ENCODE data around the gene FGGY.

Gene FGGY

DNA sequence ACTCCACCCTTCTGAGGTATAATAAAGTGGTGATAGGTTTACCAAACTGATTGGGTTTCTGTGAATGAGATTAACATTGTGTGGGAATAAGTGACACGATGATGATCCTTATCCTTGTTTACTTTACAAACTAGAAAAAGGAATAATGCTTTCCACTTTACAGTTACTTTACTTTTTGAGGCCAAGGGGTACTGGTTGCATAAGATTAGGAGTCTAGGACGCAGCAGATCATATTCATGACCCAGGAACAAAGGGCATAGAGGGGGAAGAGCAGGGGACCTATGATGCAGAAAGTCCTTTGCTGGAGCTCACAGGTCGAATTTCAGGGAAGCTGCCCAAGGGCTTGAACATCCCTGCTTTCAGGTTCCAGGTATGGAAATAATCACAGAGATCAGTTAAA is 20.4 kb downstream of the FGGY start:
- TF ChIP-seq, protein P1, sequence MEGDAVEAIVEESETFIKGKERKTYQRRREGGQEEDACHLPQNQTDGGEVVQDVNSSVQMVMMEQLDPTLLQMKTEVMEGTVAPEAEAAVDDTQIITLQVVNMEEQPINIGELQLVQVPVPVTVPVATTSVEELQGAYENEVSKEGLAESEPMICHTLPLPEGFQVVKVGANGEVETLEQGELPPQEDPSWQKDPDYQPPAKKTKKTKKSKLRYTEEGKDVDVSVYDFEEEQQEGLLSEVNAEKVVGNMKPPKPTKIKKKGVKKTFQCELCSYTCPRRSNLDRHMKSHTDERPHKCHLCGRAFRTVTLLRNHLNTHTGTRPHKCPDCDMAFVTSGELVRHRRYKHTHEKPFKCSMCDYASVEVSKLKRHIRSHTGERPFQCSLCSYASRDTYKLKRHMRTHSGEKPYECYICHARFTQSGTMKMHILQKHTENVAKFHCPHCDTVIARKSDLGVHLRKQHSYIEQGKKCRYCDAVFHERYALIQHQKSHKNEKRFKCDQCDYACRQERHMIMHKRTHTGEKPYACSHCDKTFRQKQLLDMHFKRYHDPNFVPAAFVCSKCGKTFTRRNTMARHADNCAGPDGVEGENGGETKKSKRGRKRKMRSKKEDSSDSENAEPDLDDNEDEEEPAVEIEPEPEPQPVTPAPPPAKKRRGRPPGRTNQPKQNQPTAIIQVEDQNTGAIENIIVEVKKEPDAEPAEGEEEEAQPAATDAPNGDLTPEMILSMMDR (IDR thresholded peaks at IDR 0.05; ENCODE audit: insufficient read depth, low read length, missing control alignments), result no peak
- no peak for DNase-seq (ENCODE audit: low read depth, low spot score)
- ChIA-PET CTCF (interaction anchor here (1.4 to 1.8 kb wide), 2 partner anchors 9 to 382 kb away, joined by 4 to 5 read pairs; no protein-coding TSS in a partner anchor), POLR2A (no interaction called here)
- no peak overlapping the region for H3K4me3 ChIP-seq (ENCODE audit: low read depth, low read length)

DNA sequence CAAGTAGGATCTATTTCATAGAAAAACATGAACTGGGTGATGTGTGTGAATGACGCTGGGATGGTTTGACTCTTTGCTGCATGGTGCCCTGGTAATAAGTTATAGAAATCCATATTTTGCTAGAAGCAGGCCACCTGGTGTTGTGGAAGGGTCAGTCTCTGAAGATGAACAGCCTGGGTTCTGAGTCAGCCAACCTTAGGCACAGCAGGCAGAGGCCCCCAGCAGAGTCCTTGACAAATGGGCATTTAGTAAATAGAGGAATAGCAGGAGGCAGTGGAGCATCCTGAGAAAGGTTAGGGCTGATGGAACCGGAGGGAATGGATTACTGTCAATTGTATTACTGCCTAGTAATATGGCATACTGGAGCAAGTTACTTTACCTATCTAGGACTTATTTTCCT is 20.9 kb downstream of the FGGY start:
- TF ChIP-seq, protein P1 (IDR thresholded peaks at IDR 0.05; ENCODE audit: insufficient read depth, low read length, missing control alignments), result no peak
- no peak overlapping the region for H3K4me3 ChIP-seq (ENCODE audit: low read depth, low read length)
- POLR2A ChIA-PET, result no interaction called here
- CTCF ChIA-PET, result interaction anchor here (1.8 kb wide), 1 partner anchor 9 kb away, joined by 5 read pairs; no protein-coding TSS in a partner anchor
- DNase-seq (ENCODE audit: low read depth, low spot score), result no peak

DNA sequence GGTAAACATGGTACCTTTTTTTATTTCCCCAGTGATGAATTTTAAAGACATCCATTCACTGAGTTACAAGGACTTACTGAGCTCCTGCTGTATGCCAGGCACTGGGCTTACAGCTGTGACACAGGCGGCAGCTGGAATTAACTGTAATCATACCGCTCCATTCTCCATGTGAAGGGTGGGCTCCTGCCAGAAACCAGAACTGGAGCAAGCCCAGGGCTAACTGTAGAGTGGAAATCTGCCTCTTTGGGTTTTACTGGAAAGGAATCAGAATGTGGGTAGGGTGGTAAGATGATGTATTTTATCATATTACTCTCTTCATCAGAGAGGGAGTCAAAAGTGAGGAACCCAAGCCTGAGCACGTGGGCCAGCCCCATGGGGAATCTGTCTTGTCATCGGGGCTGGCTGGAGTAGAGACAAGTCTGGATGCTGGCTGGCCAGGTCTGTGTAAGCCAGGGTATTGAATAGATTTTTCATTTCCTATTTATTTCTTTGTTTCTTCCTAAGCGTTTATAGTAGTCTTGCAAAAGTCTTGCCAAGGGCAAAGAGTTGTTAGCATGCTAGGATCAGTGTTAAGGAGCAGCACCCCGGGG is 21.5 kb downstream of the FGGY start:
- no peak for DNase-seq (ENCODE audit: low read depth, low spot score)
- CTCF ChIA-PET, result no interaction called here
- H3K4me3 ChIP-seq (ENCODE audit: low read depth, low read length), result no peak overlapping the region
- TF ChIP-seq, protein P1 (IDR thresholded peaks at IDR 0.05; ENCODE audit: insufficient read depth, low read length, missing control alignments), result no peak
- POLR2A ChIA-PET, result no interaction called here

DNA sequence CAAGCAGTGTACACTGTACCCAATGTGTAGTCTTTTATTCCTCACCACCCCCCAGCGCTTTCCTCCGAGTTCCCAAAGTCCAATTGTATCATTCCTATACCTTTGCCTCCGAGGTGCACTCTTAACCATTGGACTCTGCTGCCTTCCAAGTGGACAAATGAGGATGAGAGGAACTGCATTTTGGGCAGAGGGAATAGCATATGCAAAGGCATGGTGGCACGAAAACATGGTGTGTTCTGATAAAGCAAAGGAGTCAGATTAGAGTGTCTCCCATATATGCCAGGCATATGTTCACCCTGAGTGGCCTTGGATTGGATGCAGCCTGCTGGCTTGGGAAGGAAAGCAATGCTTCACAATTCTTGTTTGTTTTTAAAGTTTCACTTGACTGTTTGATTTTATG is 25.5 kb downstream of the FGGY start:
- POLR2A ChIA-PET, result no interaction called here
- TF ChIP-seq, protein P1 (IDR thresholded peaks at IDR 0.05; ENCODE audit: insufficient read depth, low read length, missing control alignments), result no peak
- CTCF ChIA-PET, result no interaction called here
- DNase-seq (ENCODE audit: low read depth, low spot score), result no peak
- no peak overlapping the region for H3K4me3 ChIP-seq (ENCODE audit: low read depth, low read length)

DNA sequence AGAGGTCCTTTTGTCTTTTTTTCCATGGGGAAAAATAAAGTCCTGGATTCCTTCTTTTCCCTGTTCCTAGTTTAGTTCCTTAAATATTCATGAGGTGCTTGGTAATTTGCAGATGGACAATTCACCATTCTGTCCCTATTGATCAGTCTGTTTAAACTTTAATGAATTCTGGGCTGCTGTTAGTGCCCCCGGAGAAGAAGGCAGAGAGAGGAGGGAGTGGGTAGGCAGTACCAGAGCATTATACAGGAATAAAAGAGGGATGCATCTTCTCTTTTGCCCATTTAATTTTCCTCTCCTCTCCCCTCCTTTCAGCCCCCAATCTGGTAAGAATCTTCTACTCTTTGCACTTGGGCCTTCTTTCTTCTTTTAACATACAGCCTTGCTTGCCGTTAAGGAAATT is 25.9 kb downstream of the FGGY start:
- TF ChIP-seq, protein P1 (IDR thresholded peaks at IDR 0.05; ENCODE audit: insufficient read depth, low read length, missing control alignments), result no peak
- DNase-seq (ENCODE audit: low read depth, low spot score), result no peak
- ChIA-PET CTCF (no interaction called here), POLR2A (no interaction called here)
- H3K4me3 ChIP-seq (ENCODE audit: low read depth, low read length), result no peak overlapping the region

DNA sequence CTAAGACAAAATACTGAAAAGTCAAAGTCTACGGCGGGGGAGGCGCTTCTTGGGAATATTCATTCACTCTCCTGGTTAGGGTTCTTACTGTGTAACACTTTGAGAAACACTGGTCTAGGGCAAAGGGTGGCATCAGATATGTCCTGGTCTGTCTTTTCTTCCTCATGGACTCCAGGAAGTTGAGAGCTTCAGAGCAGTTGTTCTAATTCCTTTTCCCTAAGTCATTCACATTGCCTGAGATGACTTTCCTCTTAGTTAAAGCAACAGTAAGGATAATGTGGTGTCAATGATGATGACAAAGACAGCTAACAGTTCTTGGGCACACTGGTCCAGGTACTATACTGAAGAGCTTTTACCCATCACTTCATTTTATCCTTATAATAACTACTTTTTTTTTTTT is 27.0 kb downstream of the FGGY start:
- no peak overlapping the region for H3K4me3 ChIP-seq (ENCODE audit: low read depth, low read length)
- TF ChIP-seq, protein P1 (IDR thresholded peaks at IDR 0.05; ENCODE audit: insufficient read depth, low read length, missing control alignments), result no peak
- ChIA-PET POLR2A (no interaction called here), CTCF (no interaction called here)
- DNase-seq (ENCODE audit: low read depth, low spot score), result no peak

All from AG04449 (cell line).